Naive B cell (primary cell): ENCODE data around the gene CHST6. TPM values are rescaled to one million over a fixed set of nuclear protein-coding genes. Genes with fewer than 3 reads are reported as not detected.
"Not testable (repeated sequence)": the region's sequence is repeated elsewhere in the genome, so short reads cannot be mapped to it uniquely, and the experiment has no call there.

Experiments
- ATAC-seq, 2 donors: fragments of 150-1000 bp; cut with Tn5 transposase; 2 replicates each; pipeline ENCODE4 v1.10.0; 2021; ENCODE audit warnings: low read depth in 2 of 2, mild to moderate bottlenecking in 2 of 2, moderate library complexity in 2 of 2
- DNase-seq: peaks from one replicate; pipeline ENCODE4 v3.0.0; 2022
- H3K27ac Mint-ChIP-seq, 6 donors: one replicate each; pipeline ENCODE4 v1.8.0; 2020 to 2022; ENCODE audit warnings: mild to moderate bottlenecking in 6 of 6, mixed read lengths in 6 of 6, moderate library complexity in 5 of 6, inconsistent platforms in 2 of 6
- H3K27me3 Mint-ChIP-seq, 3 donors: one replicate each; pipeline ENCODE4 v1.8.0; 2021 to 2022; ENCODE audit warnings: mixed read lengths in 3 of 3, mild to moderate bottlenecking in 1 of 3
- H3K36me3 Mint-ChIP-seq, 2 donors: one replicate each; pipeline ENCODE4 v1.8.0; 2020 to 2022; ENCODE audit warnings: mixed read lengths in 2 of 2, inconsistent platforms in 1 of 2, mild to moderate bottlenecking in 1 of 2
- H3K4me1 Mint-ChIP-seq, 3 donors: one replicate each; pipeline ENCODE4 v1.8.0; 2020 to 2022; ENCODE audit warnings: mixed read lengths in 3 of 3, inconsistent platforms in 1 of 3, mild to moderate bottlenecking in 1 of 3, moderate library complexity in 1 of 3
- H3K4me3 Mint-ChIP-seq, 8 donors: one replicate each; pipeline ENCODE4 v1.8.0; 2020 to 2022; ENCODE audit warnings: mild to moderate bottlenecking in 8 of 8, mixed read lengths in 8 of 8, moderate library complexity in 8 of 8, inconsistent platforms in 2 of 8
- H3K9me3 Mint-ChIP-seq, 7 donors: one replicate each; pipeline ENCODE4 v1.8.0; 2020 to 2022; ENCODE audit warnings: mixed read lengths in 7 of 7, mild to moderate bottlenecking in 5 of 7, inconsistent platforms in 2 of 7, moderate library complexity in 1 of 7
- polyA plus RNA-seq, 6 donors: library from polyadenylated mRNA; unstranded; fragments of 300-500 nt; fragmentation: Illumina TruSeq; gene quantifications; one replicate each; pipeline ENCODE4 v1.2.3, GENCODE V29; 2021; ENCODE audit warnings: low read depth in 6 of 6

CHST6 gene
- polyA plus RNA-seq, 6 donors from 2014 or later: 0.15 to 0.17 TPM; not detected in 4

GRCh38 chr16:75478480-75479345 is 16.5 kb downstream of the CHST6 start:
- Mint-ChIP-seq H3K27me3 (peaks cover 12 to 23% (median 15%) of the 10 kb centered on the region in 3 donors), H3K4me1 (peaks cover 6 to 10% (median 7%) of the 10 kb centered on the region in 3 donors), H3K27ac (no peak overlapping the region), H3K36me3 (no peaks in the 10 kb centered on the region), H3K4me3 (no peak overlapping the region), H3K9me3 (peaks cover 0 to 2% (median 0%) of the 10 kb centered on the region in 7 donors)
- DNase-seq: no peak
- no peak for ATAC-seq

DNA sequence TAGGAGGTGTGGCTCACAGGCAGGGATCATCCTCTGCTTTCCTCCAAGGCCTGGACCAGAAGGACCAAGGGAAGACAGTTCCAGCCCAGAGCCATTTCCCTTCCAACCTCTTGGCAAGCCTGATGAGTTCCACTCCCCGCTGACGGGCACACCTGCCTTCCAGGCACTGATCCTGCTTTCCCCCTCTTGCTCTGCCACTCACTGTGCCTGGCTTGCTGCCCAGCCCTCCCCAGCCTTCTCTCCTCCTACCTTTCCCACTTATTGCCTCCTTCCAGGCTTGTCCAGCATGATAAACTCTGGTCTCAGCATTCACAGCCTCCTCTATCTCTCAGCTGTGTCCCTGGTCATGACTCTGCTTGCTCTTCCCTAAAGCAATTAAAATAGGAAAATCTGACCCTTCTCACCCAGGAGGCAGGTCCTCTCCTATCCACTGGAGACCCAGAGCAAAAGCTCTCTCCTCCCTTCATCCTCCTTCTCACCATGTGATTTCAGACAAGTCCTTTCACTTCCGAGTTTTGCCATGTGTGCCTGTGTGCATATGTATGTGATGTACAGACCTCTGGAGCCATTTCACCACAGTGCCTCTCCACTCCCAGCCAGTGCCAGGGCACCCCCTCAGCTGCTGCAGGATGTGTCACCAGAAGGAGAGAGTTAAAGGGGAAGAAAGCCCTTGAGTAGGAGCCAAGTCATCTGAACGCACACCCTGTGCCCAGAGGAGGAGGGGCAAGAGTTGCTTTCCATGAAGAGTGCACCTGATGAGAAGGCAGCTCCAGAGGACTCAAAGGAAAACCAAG is 17.4 kb downstream of the CHST6 start:
- ATAC-seq (no peak), DNase-seq (no peak)
- Mint-ChIP-seq H3K27ac (no peak overlapping the region), H3K9me3 (peaks cover 0 to 2% (median 0%) of the 10 kb centered on the region in 7 donors), H3K4me3 (no peak overlapping the region), H3K36me3 (no peaks in the 10 kb centered on the region), H3K4me1 (peaks cover 6 to 7% (median 6%) of the 10 kb centered on the region in 3 donors), H3K27me3 (peaks cover 12 to 23% (median 15%) of the 10 kb centered on the region in 3 donors)

DNA sequence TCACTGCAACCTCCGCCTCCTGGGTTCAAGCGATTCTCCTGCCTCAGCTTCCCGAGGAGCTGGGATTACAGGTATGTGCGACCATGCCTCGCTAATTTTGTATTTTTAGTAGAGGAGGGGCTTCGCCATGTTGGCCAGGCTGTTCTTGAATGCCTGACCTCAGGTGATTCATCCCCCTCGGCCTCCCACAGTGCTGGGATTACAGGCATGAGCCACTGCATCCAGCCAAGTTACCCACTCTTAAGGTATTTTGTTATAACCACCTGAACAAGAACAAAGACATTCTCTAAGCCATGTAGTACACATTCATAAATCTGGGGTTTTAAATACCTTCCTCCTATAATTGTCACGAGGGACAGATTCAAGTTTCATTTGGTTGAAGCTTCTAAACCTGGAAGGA is 18.4 kb downstream of the CHST6 start:
- Mint-ChIP-seq H3K36me3 (no peaks in the 10 kb centered on the region), H3K4me3 (no peak overlapping the region), H3K9me3 (peaks cover 0 to 2% (median 0%) of the 10 kb centered on the region in 7 donors), H3K4me1 (peaks cover 6 to 9% (median 6%) of the 10 kb centered on the region in 3 donors), H3K27me3 (peaks cover 14 to 23% (median 15%) of the 10 kb centered on the region in 3 donors), H3K27ac (no peak overlapping the region)
- no peak for ATAC-seq
- DNase-seq: no peak

- peaks cover 15 to 19% (median 17%) of the 10 kb centered on the region in 3 donors for H3K27me3 Mint-ChIP-seq
- no peaks in the 10 kb centered on the region for H3K36me3 Mint-ChIP-seq
- DNase-seq (no peak), ATAC-seq (no peak)
- H3K4me3 Mint-ChIP-seq: no peak overlapping the region
- H3K4me1 Mint-ChIP-seq: peaks cover 4 to 11% (median 6%) of the 10 kb centered on the region in 3 donors
- no peak overlapping the region for H3K27ac Mint-ChIP-seq
- peaks cover 0 to 2% (median 0%) of the 10 kb centered on the region in 7 donors for H3K9me3 Mint-ChIP-seq
Observed at GRCh38 chr16:75475420-75475847, 19.8 kb downstream of the CHST6 start.

DNA sequence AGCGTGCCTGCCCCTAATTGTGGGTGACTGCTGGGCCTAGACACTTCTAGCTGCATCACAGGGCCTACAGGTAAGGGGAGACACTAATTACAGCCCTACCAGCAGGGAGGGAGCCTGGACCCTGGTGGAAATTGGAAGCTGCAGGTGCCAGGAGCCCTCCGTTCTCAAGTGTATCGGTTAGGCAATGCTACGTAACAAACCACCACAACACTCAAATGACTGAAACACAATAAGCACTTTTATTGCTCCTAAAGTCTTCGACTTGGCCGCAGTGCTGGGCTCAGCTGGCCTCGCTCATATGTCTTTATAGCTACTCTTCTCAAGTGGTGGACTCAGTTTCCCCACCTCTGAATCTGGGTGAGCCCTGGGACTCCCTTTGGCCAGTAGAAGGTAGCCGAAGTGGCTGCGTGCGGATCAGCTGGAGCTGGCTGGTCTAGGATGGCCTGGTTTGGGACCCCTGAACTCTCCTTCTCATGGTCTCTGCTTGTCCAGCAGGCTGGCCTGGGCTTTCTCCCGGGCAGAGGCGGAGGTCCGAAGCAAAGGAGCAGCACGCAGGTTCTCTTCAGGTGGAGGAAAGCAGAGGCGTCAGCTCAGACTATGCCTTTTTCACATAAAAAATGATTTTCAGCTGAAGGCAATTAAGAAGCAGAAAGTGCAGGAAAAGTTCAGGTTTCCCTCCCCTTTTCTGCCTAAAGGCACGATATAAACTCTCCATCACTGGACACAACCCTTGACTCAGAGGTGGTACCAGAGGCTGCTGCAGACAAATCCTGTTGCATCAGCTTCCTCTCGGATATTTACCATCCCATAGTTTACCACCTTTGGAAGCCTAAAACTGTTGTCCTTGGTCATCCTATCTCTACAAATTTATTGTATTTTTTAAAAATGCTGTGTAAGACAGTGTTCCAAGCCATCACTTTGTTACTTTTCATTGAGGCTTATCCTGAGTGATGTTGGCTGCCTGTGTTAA is 22.0 kb downstream of the CHST6 start:
- Mint-ChIP-seq H3K9me3 (peaks cover 0 to 1% (median 0%) of the 10 kb centered on the region in 7 donors), H3K4me3 (no peak overlapping the region), H3K27ac (no peak overlapping the region), H3K36me3 (no peaks in the 10 kb centered on the region), H3K4me1 (peaks cover 5 to 10% (median 6%) of the 10 kb centered on the region in 3 donors), H3K27me3 (peaks cover 11 to 19% (median 12%) of the 10 kb centered on the region in 3 donors)
- ATAC-seq: no peak
- no peak for DNase-seq

DNA sequence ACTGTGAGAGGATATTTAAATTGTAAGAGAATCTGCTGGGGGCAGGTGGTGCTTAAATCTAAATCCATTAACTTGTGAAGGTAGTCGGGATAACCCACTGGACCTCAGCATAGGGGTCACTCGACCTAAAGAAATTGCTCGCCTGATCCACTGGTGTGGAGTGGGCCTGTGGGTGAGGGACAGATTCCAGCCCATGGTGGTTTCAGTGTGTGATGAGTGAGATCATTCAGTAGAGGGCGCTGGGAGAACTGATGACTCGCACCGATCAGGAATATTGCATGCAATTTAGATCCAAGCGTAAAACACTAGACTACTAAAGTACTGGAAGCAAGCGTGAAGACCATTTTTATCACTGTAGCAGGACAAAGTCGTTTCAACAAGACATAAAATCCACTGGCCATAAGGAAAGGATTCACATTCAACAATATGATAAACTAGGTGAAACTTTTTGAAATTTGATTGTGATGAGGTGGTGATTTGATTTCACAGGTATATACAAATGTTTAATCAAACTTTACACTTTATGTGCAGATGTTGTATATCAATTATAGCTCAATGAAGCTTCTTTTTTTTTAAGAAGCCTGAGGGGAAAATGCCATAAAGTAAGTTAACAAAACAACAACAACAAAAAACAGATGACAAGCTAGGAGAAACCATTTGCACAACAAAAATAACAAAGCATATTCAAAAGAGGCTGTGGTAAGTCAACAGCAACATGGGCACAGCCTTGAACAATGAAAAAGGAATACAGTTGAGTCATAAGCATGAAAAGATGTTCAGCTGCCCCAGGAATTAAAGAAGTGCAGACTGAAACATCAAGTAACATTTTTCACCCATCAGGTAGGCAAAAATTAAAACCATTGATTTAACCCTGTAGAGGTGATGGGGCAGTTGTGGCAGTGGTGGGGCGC is 23.3 kb downstream of the CHST6 start:
- DNase-seq (peak; percentile 33), ATAC-seq (peak; percentile 74 to 80)
- H3K9me3 Mint-ChIP-seq: no peaks in the 10 kb centered on the region
- H3K36me3 Mint-ChIP-seq: no peaks in the 10 kb centered on the region
- peaks cover 0 to 4% (median 4%) of the 10 kb centered on the region in 3 donors for H3K4me1 Mint-ChIP-seq
- peaks cover under 1 to 11% (median 10%) of the 10 kb centered on the region in 3 donors for H3K27me3 Mint-ChIP-seq
- no peak overlapping the region for H3K4me3 Mint-ChIP-seq
- peak overlapping the region in 1 of 6 donors; percentile 3 for H3K27ac Mint-ChIP-seq

DNA sequence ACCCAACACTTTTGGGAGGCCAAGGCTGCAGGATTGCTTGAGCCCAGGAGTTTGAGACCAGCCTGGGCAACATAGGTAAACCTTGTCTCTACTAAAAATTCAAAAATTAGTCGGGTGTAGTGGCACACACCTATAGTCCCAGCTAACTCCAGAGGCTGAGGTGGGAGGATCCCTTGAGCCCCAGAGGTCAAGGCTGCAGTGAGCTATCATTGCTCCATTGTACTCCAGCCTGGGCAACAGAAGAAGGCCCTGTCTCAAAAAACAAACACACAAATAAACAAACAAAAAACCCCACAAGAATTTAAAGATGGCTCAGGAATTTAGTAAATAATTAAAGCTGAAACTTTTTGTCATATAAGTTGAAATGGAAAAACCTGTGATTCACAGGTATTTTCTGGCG is 28.5 kb downstream of the CHST6 start:
- no peak for ATAC-seq
- peaks cover 0 to 2% (median 0%) of the 10 kb centered on the region in 3 donors for H3K27me3 Mint-ChIP-seq
- H3K4me3 Mint-ChIP-seq: no peak overlapping the region
- H3K27ac Mint-ChIP-seq: no peak overlapping the region
- DNase-seq: no peak
- H3K4me1 Mint-ChIP-seq: peaks cover 15 to 28% (median 27%) of the 10 kb centered on the region in 3 donors
- H3K9me3 Mint-ChIP-seq: no peaks in the 10 kb centered on the region
- no peaks in the 10 kb centered on the region for H3K36me3 Mint-ChIP-seq

GRCh38 chr16:75464122-75464918 is 30.9 kb downstream of the CHST6 start, which contains the start of gene TMEM170A:
TMEM170A (minus strand) TSS chr16:75464689; CDS start chr16:75464600, 89 bp downstream.
- DNase-seq (peak; percentile 99), ATAC-seq (peak; percentile 88 to 89)
- no peaks in the 10 kb centered on the region for H3K27me3 Mint-ChIP-seq
- H3K27ac Mint-ChIP-seq: peak within 1 kb of the TSS; percentile 88 to 98 (median 96)
- no peaks in the 10 kb centered on the region for H3K9me3 Mint-ChIP-seq
- H3K4me1 Mint-ChIP-seq: peaks cover 25 to 51% (median 44%) of the 10 kb centered on the region in 3 donors
- peak within 1 kb of the TSS; percentile 91 to 96 (median 93) for H3K4me3 Mint-ChIP-seq
- H3K36me3 Mint-ChIP-seq: peaks cover 0 to 5% of the 10 kb centered on the region in 2 donors

GRCh38 chr16:75463389-75464121 is 31.7 kb downstream of the CHST6 start:
- Mint-ChIP-seq H3K4me3 (peak overlapping the region; percentile 91 to 96 (median 93)), H3K4me1 (peaks cover 25 to 54% (median 49%) of the 10 kb centered on the region in 3 donors), H3K27ac (peak overlapping the region; percentile 44 to 96 (median 88))
- not testable (repeated sequence) for ATAC-seq, DNase-seq, H3K9me3 Mint-ChIP-seq, H3K27me3 Mint-ChIP-seq, H3K36me3 Mint-ChIP-seq

DNA sequence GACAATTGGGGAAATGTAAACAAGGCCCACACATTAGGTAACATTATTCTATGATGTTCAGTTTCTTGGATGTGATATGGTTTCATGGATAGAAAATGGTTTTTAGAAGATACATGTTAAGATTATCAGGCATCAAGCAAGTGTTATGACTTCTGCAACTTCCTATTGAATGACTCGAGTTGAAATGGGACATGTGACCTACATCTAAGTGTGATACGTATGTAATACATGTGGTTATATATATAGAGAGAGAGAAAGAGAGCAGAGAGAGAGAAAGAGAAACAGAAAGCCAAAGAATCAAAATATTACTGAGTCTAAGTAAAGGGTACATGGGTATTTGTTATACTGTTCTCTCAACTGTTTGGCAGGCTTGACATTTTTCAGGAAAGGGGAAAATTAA is 32.4 kb downstream of the CHST6 start:
- Mint-ChIP-seq H3K27ac (peak overlapping the region; percentile 14 to 96 (median 87)), H3K4me1 (peaks cover 31 to 57% (median 55%) of the 10 kb centered on the region in 3 donors), H3K36me3 (peaks cover 0 to 5% of the 10 kb centered on the region in 2 donors), H3K4me3 (peak overlapping the region; percentile 91 to 96 (median 93)), H3K9me3 (no peaks in the 10 kb centered on the region), H3K27me3 (no peaks in the 10 kb centered on the region)
- DNase-seq (peak; percentile 18), ATAC-seq (peak in 1 of 2 donors; percentile 7)
